Left colon (tissue), 2 donors: Measurements from ENCODE around the gene FAM168A. TPM values are rescaled to one million over a fixed set of nuclear protein-coding genes. Genes with fewer than 3 reads are reported as not detected.

Source experiments
- ATAC-seq: fragments of 200-7000 bp; cut with Tn5 transposase; one replicate; pipeline ENCODE4 v1.9.1; 2020; ENCODE audit warnings: mild to moderate bottlenecking, moderate library complexity
- DNase-seq, 2 donors: peaks; one replicate each; pipeline ENCODE4 v3.0.0-alpha.2; 2020
- intact Hi-C, 2 donors: fragments of 100-400 bp; cut with DNase I in 1 of 2; cut with micrococcal nuclease in 1 of 2; formaldehyde crosslinking; loops; one replicate each; pipeline versions ENCODE4 v1.11.2 to v1.14.0; 2022; cut with DNase I, micrococcal nuclease
- total RNA-seq, 2 donors: library from RNA; stranded (reverse); fragmentation: NEBNext Ultra II Directional; extraction: Animal tissue kit (Norgen Biotek cat#: 25700); gene quantifications; one replicate each; pipeline ENCODE4 v1.2.1, GENCODE V29; 2021
- donor health status: DM: no; HTN: no; CAD: no.
- donor health status: DM: yes; HTN: yes; CAD: no.

FAM168A gene
- total RNA-seq, 2 donors from 2014 or later, result 18.8 to 23.3 TPM

GRCh38 chr11:73399636-73400035 lies 198.3 kb downstream of the FAM168A start:
- intact Hi-C loops, result loop anchor here in 1 of 2 donors (10.0 kb wide), 1 partner anchor 255 kb away; no protein-coding TSS in a partner anchor
- no peak for ATAC-seq
- no peak for DNase-seq

- no peak for DNase-seq
- intact Hi-C loops, result no loop called here
- no peak for ATAC-seq
These were observed 198.7 kb downstream of the FAM168A start for GRCh38 chr11:73399159-73399590.

- intact Hi-C loops, result no loop called here
- no peak for ATAC-seq
- DNase-seq, result no peak
These were observed 199.2 kb downstream of the FAM168A start for GRCh38 chr11:73398721-73399120.

GRCh38 chr11:73398132-73398526 lies 199.8 kb downstream of the FAM168A start:
- DNase-seq (no peak), ATAC-seq (no peak)
- intact Hi-C loops, result no loop called here

- DNase-seq, result no peak
- intact Hi-C loops, result no loop called here
These were observed 200.3 kb downstream of the FAM168A start for GRCh38 chr11:73397468-73398131.

GRCh38 chr11:73396985-73397384 lies 200.9 kb downstream of the FAM168A start:
- ATAC-seq, result no peak
- DNase-seq, result no peak
- intact Hi-C loops, result no loop called here

More at GRCh38 chr11:73397468-73398131, 200.3 kb downstream of the FAM168A start:
- no peak for ATAC-seq

- DNase-seq (no peak), ATAC-seq (no peak)
- intact Hi-C loops, result no loop called here
These were observed 201.5 kb downstream of the FAM168A start for GRCh38 chr11:73396251-73396930.

GRCh38 chr11:73395297-73396208 lies 202.4 kb downstream of the FAM168A start:
- DNase-seq (no peak), ATAC-seq (no peak)
- intact Hi-C loops, result no loop called here

- ATAC-seq, result no peak
- DNase-seq, result no peak
- intact Hi-C loops, result no loop called here
These were observed 203.3 kb downstream of the FAM168A start for GRCh38 chr11:73394416-73395296.

- DNase-seq (peak; percentile 62 to 82), ATAC-seq (peak; percentile 87)
- intact Hi-C loops, result loop anchor here in 1 of 2 donors (2.0 kb wide), 1 partner anchor 43 kb away; no protein-coding TSS in a partner anchor
These were observed 204.2 kb downstream of the FAM168A start for GRCh38 chr11:73393479-73394415.

- no peak for ATAC-seq
- no peak for DNase-seq
- intact Hi-C loops, result loop anchor here in 1 of 2 donors (2.0 kb wide), 1 partner anchor 42 kb away; no protein-coding TSS in a partner anchor
These were observed 204.9 kb downstream of the FAM168A start for GRCh38 chr11:73393011-73393380.

GRCh38 chr11:73392108-73393010 lies 205.6 kb downstream of the FAM168A start:
- no peak for ATAC-seq
- DNase-seq, result no peak
- intact Hi-C loops, result loop anchor here in 1 of 2 donors (2.0 kb wide), 1 partner anchor 42 kb away; no protein-coding TSS in a partner anchor

GRCh38 chr11:73391665-73392064 lies 206.2 kb downstream of the FAM168A start:
- intact Hi-C loops, result loop anchor here in 1 of 2 donors (2.0 kb wide), 1 partner anchor 41 kb away; no protein-coding TSS in a partner anchor
- DNase-seq (no peak), ATAC-seq (no peak)

GRCh38 chr11:73390601-73391565 lies 207.0 kb downstream of the FAM168A start:
- intact Hi-C loops, result no loop called here
- DNase-seq (no peak), ATAC-seq (no peak)

GRCh38 chr11:73389916-73390315 lies 208.0 kb downstream of the FAM168A start:
- no peak for ATAC-seq
- intact Hi-C loops, result no loop called here
- DNase-seq, result no peak
